CD4-positive, alpha-beta T cell treated with Interleukin-17A for 1 hour (primary cell): Measurements from ENCODE around the gene DIP2C.
"Not testable (repeated sequence)": the region's sequence is repeated elsewhere in the genome, so short reads cannot be mapped to it uniquely, and the experiment has no call there.

ENCODE experiments used
- DNase-seq: peaks from one replicate; pipeline ENCODE4 v3.0.0-alpha.2; 2020

DIP2C gene

GRCh38 chr10:340646-341045 is 348.8 kb downstream of the DIP2C start:
- no peak for DNase-seq

DNA sequence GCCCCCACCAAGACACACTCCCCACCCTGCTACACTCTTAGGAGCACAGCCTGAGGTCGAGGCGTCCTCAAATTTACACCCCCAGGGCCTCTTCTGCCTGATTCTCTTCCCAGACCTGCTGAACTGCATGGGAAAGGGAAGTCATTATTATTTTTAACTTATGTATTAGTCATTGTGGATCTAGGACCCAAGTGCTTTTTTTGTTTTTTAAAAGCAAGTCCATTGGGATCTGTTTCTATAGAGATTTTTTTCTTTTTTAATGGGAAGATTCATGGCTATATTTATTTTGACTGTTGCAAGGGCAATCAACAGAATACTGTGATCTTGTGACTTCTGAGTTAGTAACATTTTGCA is 350.5 kb downstream of the DIP2C start:
- DNase-seq = no peak

GRCh38 chr10:338171-339037 is 351.1 kb downstream of the DIP2C start:
- no peak for DNase-seq

DNA sequence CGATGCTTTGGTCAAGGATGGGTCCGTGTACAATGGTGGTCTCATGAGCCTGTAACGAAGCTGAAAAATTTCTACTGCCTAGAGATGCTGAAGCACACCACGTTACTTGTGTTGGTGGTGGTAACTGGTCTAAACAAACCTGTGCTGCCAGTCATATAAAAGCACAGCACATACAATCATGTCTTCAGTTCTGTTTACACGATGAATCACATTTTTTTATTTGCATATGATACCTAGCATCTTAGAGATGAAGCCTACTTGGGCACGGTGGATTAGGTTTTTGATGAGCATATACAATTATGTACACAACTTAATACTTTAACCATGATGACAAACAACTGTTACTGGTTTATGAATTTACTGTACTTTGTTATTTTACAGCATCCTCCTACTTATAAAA is 353.2 kb downstream of the DIP2C start:
- no peak for DNase-seq

- no peak for DNase-seq
Measured at GRCh38 chr10:335151-335800, 354.2 kb downstream of the DIP2C start.

- DNase-seq = no peak
Measured at GRCh38 chr10:331186-331585, 358.3 kb downstream of the DIP2C start.

GRCh38 chr10:329361-330099 is 359.9 kb downstream of the DIP2C start:
- peak; percentile 26 for DNase-seq

GRCh38 chr10:327889-328852 is 361.3 kb downstream of the DIP2C start:
- DNase-seq = no peak

GRCh38 chr10:326894-327635 is 362.4 kb downstream of the DIP2C start:
- DNase-seq = no peak

DNA sequence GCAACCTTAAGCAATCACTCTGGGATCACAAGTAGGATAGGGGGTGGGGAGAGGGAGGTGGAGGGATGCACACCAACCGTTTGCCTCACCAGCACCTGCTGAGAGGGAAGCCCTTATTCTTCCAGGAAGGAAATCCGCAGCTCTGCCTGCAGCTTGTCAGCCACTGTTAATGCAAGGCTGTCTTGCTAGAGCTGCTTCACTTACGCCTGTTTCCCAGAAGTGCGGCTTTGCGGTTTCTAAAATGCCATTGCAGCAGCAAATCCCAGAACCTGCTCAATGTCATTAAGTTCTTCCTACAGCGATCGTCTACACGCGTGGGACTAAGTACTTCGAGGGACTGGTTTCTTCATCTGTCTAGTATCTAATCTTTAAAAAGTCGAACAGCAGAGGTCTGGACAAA is 363.1 kb downstream of the DIP2C start:
- DNase-seq = no peak

DNA sequence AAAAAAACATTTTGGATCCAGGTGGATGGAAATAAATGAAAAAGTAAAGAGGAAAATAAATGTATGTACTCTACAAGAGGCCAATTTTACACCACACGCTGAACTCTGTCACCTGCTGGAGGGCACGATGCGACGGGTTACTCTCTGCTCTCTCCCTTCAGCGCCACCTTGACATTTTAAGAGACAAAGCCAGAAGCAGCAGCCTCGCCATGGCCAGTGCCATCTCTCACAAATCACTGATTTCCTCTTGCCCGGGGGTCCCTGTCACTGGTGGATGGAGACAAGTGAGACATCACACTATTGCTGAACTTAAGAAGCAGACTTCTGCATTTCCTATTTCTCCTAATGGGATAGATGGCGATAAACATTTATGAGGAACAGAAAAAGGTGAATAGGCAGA is 364.2 kb downstream of the DIP2C start:
- no peak for DNase-seq

DNA sequence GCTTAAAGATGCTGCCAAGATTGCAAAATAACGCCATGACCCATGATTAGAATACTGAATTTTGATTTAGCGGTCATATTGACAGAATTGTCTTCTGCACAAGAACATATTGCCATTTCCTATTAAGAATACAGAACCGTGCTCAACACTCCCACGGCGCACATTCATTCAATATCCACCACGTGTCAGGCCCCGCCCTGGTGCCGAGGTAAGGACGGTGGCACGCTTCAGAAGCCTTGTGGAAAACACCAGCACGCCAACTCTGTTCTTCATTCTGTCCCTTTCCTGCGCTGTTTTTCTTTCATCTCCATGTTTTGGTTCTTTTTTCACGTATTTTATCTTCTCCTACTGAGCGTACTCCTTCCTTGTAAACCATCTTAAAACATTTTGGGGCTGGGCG is 364.9 kb downstream of the DIP2C start:
- DNase-seq = no peak

- DNase-seq = peak; percentile 62
Measured at GRCh38 chr10:323651-324293, 365.7 kb downstream of the DIP2C start.

GRCh38 chr10:323046-323445 is 366.4 kb downstream of the DIP2C start:
- DNase-seq = not testable (repeated sequence)

GRCh38 chr10:320771-321170 is 368.7 kb downstream of the DIP2C start:
- no peak for DNase-seq

DNA sequence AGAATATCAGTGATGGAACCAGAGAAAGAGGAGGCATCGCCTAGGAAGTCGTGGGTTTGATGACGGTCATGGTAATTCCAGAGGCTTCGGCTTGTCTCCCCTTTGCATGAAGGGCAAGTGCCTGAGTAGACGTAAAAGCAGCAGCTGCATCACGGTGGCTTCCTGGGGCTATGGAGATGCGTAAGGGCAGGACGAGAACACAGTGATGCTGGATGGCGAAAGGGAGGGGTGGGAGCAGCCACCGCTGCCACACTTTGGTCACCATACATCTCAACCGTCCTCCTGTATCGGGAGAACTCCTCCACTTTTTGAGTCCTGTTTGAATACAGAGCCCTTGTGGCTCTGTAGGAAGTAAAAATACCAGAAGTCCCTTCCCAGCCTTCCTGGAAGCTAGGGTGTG is 371.5 kb downstream of the DIP2C start:
- no peak for DNase-seq

- no peak for DNase-seq
Measured at GRCh38 chr10:317271-317769, 372.1 kb downstream of the DIP2C start.

- DNase-seq = no peak
Measured at GRCh38 chr10:316390-316789, 373.1 kb downstream of the DIP2C start.

DNA sequence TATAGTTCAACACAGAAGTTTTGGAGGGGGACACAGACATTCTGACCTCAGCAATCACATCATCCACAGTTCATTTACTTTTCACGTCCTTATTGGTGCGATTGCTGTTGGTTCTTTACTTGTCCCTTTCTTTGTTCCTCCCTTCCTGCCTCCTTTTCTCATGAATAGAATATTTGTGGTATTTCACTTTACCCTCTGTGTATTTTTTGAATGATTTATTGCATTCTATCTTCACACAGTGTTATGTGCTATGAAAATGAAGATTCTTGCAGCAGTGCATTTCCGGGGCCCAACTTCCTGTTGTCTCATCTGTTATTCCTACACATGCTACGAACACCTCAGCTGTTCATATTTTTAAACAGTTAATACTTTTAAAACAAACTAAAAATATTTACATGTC is 374.6 kb downstream of the DIP2C start:
- DNase-seq = no peak

GRCh38 chr10:314381-314780 is 375.1 kb downstream of the DIP2C start:
- no peak for DNase-seq
